HG03432 (cell line): Measurements from ENCODE around the gene NLRP8.
"Not testable (repeated sequence)": the region's sequence is repeated elsewhere in the genome, so short reads cannot be mapped to it uniquely, and the experiment has no call there.

ENCODE experiments used
- ATAC-seq: cut with Tn5 transposase; IDR thresholded peaks from one replicate; pipeline ENCODE4 v1.9.1; 2021; ENCODE audit warnings: mild to moderate bottlenecking, moderate library complexity; ENCODE audit not compliant: unreplicated experiment

The NLRP8 gene

GRCh38 chr19:55962186-55962585, 14.6 kb downstream of the NLRP8 start:
- no peak for ATAC-seq

- no peak for ATAC-seq
Observed at GRCh38 chr19:55973982-55974381, 26.4 kb downstream of the NLRP8 start.

GRCh38 chr19:55980415-55980814, 32.8 kb downstream of the NLRP8 start:
- no peak for ATAC-seq

GRCh38 chr19:55985254-55985653, 37.6 kb downstream of the NLRP8 start:
- ATAC-seq, result no peak

GRCh38 chr19:55986487-55986886, 38.9 kb downstream of the NLRP8 start, which contains the start of gene NLRP5:
TSS of gene NLRP5 (plus strand) at chr19:55986775.
- no peak for ATAC-seq

- no peak for ATAC-seq
Observed at GRCh38 chr19:55990831-55991230, 43.2 kb downstream of the NLRP8 start.

GRCh38 chr19:55993492-55993891, 45.9 kb downstream of the NLRP8 start:
- no peak for ATAC-seq

- no peak for ATAC-seq
Observed at GRCh38 chr19:56014765-56015164, 67.1 kb downstream of the NLRP8 start.

- ATAC-seq, result no peak
Observed at GRCh38 chr19:56015756-56016155, 68.1 kb downstream of the NLRP8 start.

- ATAC-seq, result not testable (repeated sequence)
Observed at GRCh38 chr19:56019325-56019724, 71.7 kb downstream of the NLRP8 start.

- ATAC-seq, result not testable (repeated sequence)
Observed at GRCh38 chr19:56020355-56020975, 72.8 kb downstream of the NLRP8 start.

GRCh38 chr19:56026769-56027168, 79.1 kb downstream of the NLRP8 start:
- ATAC-seq, result no peak
